ENCODE measurements around the gene CCDC112.

GRCh38 chr5:115345344-115345743 is 48.9 kb upstream of the CCDC112 start:
- TF ChIP-seq POLR2A (IDR thresholded peaks at IDR 0.05) (no peak), CTCF (IDR thresholded peaks at IDR 0.05) (no peak)

Measured in lower leg skin (tissue), 3 donors.